CD8-positive, alpha-beta memory T cell (primary cell): ENCODE measurements around the gene SPDYE2B. TPM values are rescaled to one million over a fixed set of nuclear protein-coding genes. Genes with fewer than 3 reads are reported as not detected.

Source experiments
- polyA plus RNA-seq: library from polyadenylated mRNA; unstranded; fragments of 300-500 nt; fragmentation: Illumina TruSeq; gene quantifications from one replicate; pipeline ENCODE4 v1.2.3, GENCODE V29; 2021
- total RNA-seq, 2 experiments: library from RNA; stranded (reverse); gene quantifications; one replicate each; pipeline ENCODE4 v1.2.3, GENCODE V29; 2021

Gene SPDYE2B
- total and polyA plus RNA-seq, 3 experiments from 2014 or later, result 0.28 TPM; not detected in 2

Other genes with a start within 250 kb of the SPDYE2B start
- gene ORAI2, start 216.7 kb upstream of the SPDYE2B start, total RNA-seq, result 10 to 100 TPM; 66.9 to 68.9 TPM
- gene ORAI2, start 216.7 kb upstream of the SPDYE2B start, polyA plus RNA-seq, result 47.7 TPM
- gene ALKBH4, start 185.5 kb upstream of the SPDYE2B start, total RNA-seq, result 10 to 100 TPM; 11.3 to 13.2 TPM
- gene ALKBH4, start 185.5 kb upstream of the SPDYE2B start, polyA plus RNA-seq, result 20.1 TPM
- gene LRWD1, start 185.3 kb upstream of the SPDYE2B start, total RNA-seq, result 10 to 100 TPM; 29.9 to 30.1 TPM
- 14.6 TPM for gene LRWD1, start 185.3 kb upstream of the SPDYE2B start, polyA plus RNA-seq
- 10 to 100 TPM; 76.1 to 77.4 TPM for gene POLR2J, start 171.4 kb upstream of the SPDYE2B start, total RNA-seq
- 129 TPM for gene POLR2J, start 171.4 kb upstream of the SPDYE2B start, polyA plus RNA-seq
- 10 to 100 TPM; 22.0 to 23.9 TPM for gene RASA4B, start 132.5 kb upstream of the SPDYE2B start, total RNA-seq
- 10.8 TPM for gene RASA4B, start 132.5 kb upstream of the SPDYE2B start, polyA plus RNA-seq
- gene UPK3BL2, start 106.6 kb upstream of the SPDYE2B start, total RNA-seq, result 1 to 10 TPM; 7.4 to 7.7 TPM
- gene UPK3BL2, start 106.6 kb upstream of the SPDYE2B start, polyA plus RNA-seq, result 2.7 TPM
- not detected for gene SPDYE2, start 99.1 kb upstream of the SPDYE2B start, total RNA-seq
- 0.28 TPM for gene SPDYE2, start 99.1 kb upstream of the SPDYE2B start, polyA plus RNA-seq
- 10 to 100 TPM; 22.8 to 23.6 TPM for gene POLR2J3, start 77.7 kb upstream of the SPDYE2B start, total RNA-seq
- 46.7 TPM for gene POLR2J3, start 77.7 kb upstream of the SPDYE2B start, polyA plus RNA-seq
- gene RASA4, start 33.6 kb upstream of the SPDYE2B start, total RNA-seq, result 10 to 100 TPM; 42.6 to 44.2 TPM
- 18.0 TPM for gene RASA4, start 33.6 kb upstream of the SPDYE2B start, polyA plus RNA-seq
- 10 to 100 TPM; 17.3 to 20.5 TPM for gene UPK3BL1, start 7.5 kb upstream of the SPDYE2B start, total RNA-seq
- gene UPK3BL1, start 7.5 kb upstream of the SPDYE2B start, polyA plus RNA-seq, result 32.3 TPM
- 1 to 10 TPM; 8.2 to 9.0 TPM for gene POLR2J2, start 21.3 kb downstream of the SPDYE2B start, total RNA-seq
- gene POLR2J2, start 21.3 kb downstream of the SPDYE2B start, polyA plus RNA-seq, result 5.3 TPM
- 10 to 100 TPM; 10.4 to 11.4 TPM for gene FAM185A, start 98.7 kb downstream of the SPDYE2B start, total RNA-seq
- 8.9 TPM for gene FAM185A, start 98.7 kb downstream of the SPDYE2B start, polyA plus RNA-seq